Psoas muscle (tissue), 8 donors: ENCODE measurements around the gene GLRX. TPM values are rescaled to one million over a fixed set of nuclear protein-coding genes. Genes with fewer than 3 reads are reported as not detected.
A peak's percentile ranks its signal among the peaks of the same experiment; 100 is the strongest.

Experiments
- ATAC-seq, 4 donors: fragments of 200-7000 bp; cut with Tn5 transposase; one replicate each; pipeline ENCODE4 v1.9.1; 2020; ENCODE audit warnings: moderate library complexity in 3 of 4, mild to moderate bottlenecking in 2 of 4
- DNase-seq, 2 donors: peaks; one replicate each; pipeline ENCODE4 v3.0.0-alpha.2; 2020
- H3K27ac ChIP-seq: fragments of 200-600 bp; one replicate; pipeline ENCODE4 v1.8.0; 2022
- H3K27me3 ChIP-seq, 3 donors: fragments of 200-600 bp in 1 of 3; one replicate each; pipeline versions ENCODE4 v1.6.1 to v1.8.0; 2013 to 2022; ENCODE audit warnings: low read length in 2 of 3, mild to moderate bottlenecking in 2 of 3, moderate library complexity in 1 of 3; ENCODE audit not compliant: insufficient read depth in 3 of 3
- H3K36me3 ChIP-seq, 2 donors: fragments of 200-600 bp in 1 of 2; one replicate each; pipeline versions ENCODE4 v1.6.1 to v1.8.0; 2013 to 2022; ENCODE audit warnings: low read depth in 1 of 2, mild to moderate bottlenecking in 1 of 2, moderate library complexity in 1 of 2; ENCODE audit not compliant: insufficient read depth in 1 of 2
- H3K4me1 ChIP-seq: fragments of 200-600 bp; one replicate; pipeline ENCODE4 v1.8.0; 2022
- H3K4me3 ChIP-seq: fragments of 200-600 bp; one replicate; pipeline ENCODE4 v1.8.0; 2022; ENCODE audit warnings: mild to moderate bottlenecking
- H3K9me3 ChIP-seq: fragments of 200-600 bp; one replicate; pipeline ENCODE4 v1.8.0; 2022
- WGBS, 3 donors: extraction: QIAGEN DNeasy Blood & Tissue Kit; methylation state at CpG; one replicate each; pipeline versions ENCODE4 v1.1.6 to v1.1.7; 2013; 5-methylcytosine and 5-hydroxymethylcytosine counted together
- intact Hi-C, 2 donors: fragments of 100-400 bp; cut with DNase I; formaldehyde crosslinking; loops; one replicate each; pipeline versions ENCODE4 v1.11.0 to v1.14.2; 2022
- polyA plus RNA-seq, 3 donors: library from polyadenylated mRNA; stranded (reverse); fragments of 200-250 nt; gene quantifications; one replicate each; pipeline ENCODE4 v1.2.3, GENCODE V29; 2013
- total RNA-seq, 4 donors: library from RNA; stranded (reverse); fragmentation: NEBNext Ultra II Directional in 2 of 4; extraction: Animal tissue kit (Norgen Biotek cat#: 25700) in 2 of 4; gene quantifications; one replicate each; pipeline versions ENCODE4 v1.2.1 to v1.2.4, GENCODE V29; 2021 to 2023
- TF ChIP-seq, protein P1 (sequence below): fragments of 200-600 bp; IDR thresholded peaks from one replicate; pipeline ENCODE4 v1.8.0; 2022; ENCODE audit warnings: antibody characterized with exemption
- donor health status: healthy with polysubstance abuse.
- donor health status: DM: no; HTN: no; CAD: no; lungs with moderate emphysema.
- donor health status: Bipolar disorder and iron deficiency.
- donor health status: healthy.
- donor health status: DM: yes; HTN: yes; CAD: no.
- donor health status: DM: no; HTN: no; CAD: no.
- donor health status: DM: no; HTN: no; CAD: no.
- donor health status: DM: yes; HTN: yes; CAD: no.

GLRX gene
- total and polyA plus RNA-seq, 7 donors, result 131 to 3,024 (median 888) TPM

DNA sequence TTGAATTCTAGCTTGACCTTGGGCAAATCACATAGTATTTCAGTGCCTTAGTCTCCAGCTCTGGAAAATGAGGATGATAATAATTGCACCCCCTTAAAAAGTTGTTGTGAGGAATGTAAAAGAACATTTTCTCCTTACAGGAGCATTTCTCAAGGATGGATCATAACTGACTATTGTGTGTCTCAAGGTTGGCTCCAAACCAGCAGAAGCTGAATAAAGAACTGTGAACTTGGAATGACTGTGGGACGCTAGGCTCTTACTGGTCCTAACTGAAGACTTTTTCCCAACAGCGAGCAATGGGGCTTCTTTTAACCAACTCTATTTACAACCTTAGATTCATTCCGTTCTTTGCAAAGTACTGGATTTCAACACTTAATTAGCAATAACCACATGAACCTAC lies 26.2 kb upstream of the GLRX start:
- Histone ChIP-seq H3K27me3 (no peaks in the 10 kb centered on the region), H3K9me3 (no peaks in the 10 kb centered on the region), H3K36me3 (no peaks in the 10 kb centered on the region), H3K4me1 (no peaks in the 10 kb centered on the region), H3K4me3 (no peak overlapping the region), H3K27ac (no peak overlapping the region)
- no peak for ATAC-seq
- intact Hi-C loops, result loop anchor here (5.0 kb wide), 3 partner anchors 116 to 206 kb away; partner anchors contain the start of gene RHOBTB3 (in 1 of the 2)
- TF ChIP-seq, protein P1, sequence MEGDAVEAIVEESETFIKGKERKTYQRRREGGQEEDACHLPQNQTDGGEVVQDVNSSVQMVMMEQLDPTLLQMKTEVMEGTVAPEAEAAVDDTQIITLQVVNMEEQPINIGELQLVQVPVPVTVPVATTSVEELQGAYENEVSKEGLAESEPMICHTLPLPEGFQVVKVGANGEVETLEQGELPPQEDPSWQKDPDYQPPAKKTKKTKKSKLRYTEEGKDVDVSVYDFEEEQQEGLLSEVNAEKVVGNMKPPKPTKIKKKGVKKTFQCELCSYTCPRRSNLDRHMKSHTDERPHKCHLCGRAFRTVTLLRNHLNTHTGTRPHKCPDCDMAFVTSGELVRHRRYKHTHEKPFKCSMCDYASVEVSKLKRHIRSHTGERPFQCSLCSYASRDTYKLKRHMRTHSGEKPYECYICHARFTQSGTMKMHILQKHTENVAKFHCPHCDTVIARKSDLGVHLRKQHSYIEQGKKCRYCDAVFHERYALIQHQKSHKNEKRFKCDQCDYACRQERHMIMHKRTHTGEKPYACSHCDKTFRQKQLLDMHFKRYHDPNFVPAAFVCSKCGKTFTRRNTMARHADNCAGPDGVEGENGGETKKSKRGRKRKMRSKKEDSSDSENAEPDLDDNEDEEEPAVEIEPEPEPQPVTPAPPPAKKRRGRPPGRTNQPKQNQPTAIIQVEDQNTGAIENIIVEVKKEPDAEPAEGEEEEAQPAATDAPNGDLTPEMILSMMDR, result no peak
- WGBS, 3 donors, result 64 to 69% (median 68%) methylated on average over 3 of the region's 3 CpGs
- no peak for DNase-seq

- DNase-seq (no peak), ATAC-seq (no peak)
- intact Hi-C loops, result loop anchor here (1.0 to 5.0 kb wide), 5 partner anchors 66 to 205 kb away; partner anchors contain the start of gene RHOBTB3 (in 1 of the 2)
- no peak overlapping the region for H3K27ac ChIP-seq
- H3K9me3 ChIP-seq, result no peaks in the 10 kb centered on the region
- no peaks in the 10 kb centered on the region for H3K36me3 ChIP-seq
- H3K4me3 ChIP-seq, result no peak overlapping the region
- no peaks in the 10 kb centered on the region for H3K27me3 ChIP-seq
- peaks cover 12% of the 10 kb centered on the region for H3K4me1 ChIP-seq
- TF ChIP-seq, protein P1, result no peak
- WGBS, 3 donors, result 5 to 20% (median 15%) methylated on average over 1 of the region's 1 CpG
These were observed 24.7 kb upstream of the GLRX start for GRCh38 chr5:95847261-95847592.

GRCh38 chr5:95846554-95847260 lies 24.2 kb upstream of the GLRX start:
- Histone ChIP-seq H3K27ac (peak overlapping the region; percentile 4), H3K27me3 (no peaks in the 10 kb centered on the region)

GRCh38 chr5:95845391-95845790 lies 22.9 kb upstream of the GLRX start:
- Histone ChIP-seq H3K4me1 (peaks cover 15% of the 10 kb centered on the region), H3K27me3 (no peaks in the 10 kb centered on the region), H3K36me3 (no peaks in the 10 kb centered on the region), H3K4me3 (peak overlapping the region; percentile 35), H3K27ac (peak overlapping the region; percentile 76), H3K9me3 (no peaks in the 10 kb centered on the region)
- ATAC-seq (no peak), DNase-seq (no peak)
- intact Hi-C loops, result loop anchor here (5.0 kb wide), 3 partner anchors 113 to 203 kb away; partner anchors contain the start of gene RHOBTB3 (in 1 of the 2)
- WGBS, 3 donors, result 77 to 98% (median 86%) methylated on average over 3 of the region's 3 CpGs
- TF ChIP-seq, protein P1, result no peak

More at GRCh38 chr5:95846554-95847260, 24.2 kb upstream of the GLRX start:
- H3K9me3 ChIP-seq, result no peaks in the 10 kb centered on the region
- H3K4me3 ChIP-seq, result no peak overlapping the region
- TF ChIP-seq, protein P1, result peak; percentile 98
- no peaks in the 10 kb centered on the region for H3K36me3 ChIP-seq
- H3K4me1 ChIP-seq, result peaks cover 15% of the 10 kb centered on the region
- 73 to 79% (median 79%) methylated on average over 7 of the region's 7 CpGs for WGBS, 3 donors
- DNase-seq, result peak; percentile 64 to 71
- peak; percentile 52 to 74 (median 66) for ATAC-seq
- intact Hi-C loops, result loop anchor here (1.0 to 5.0 kb wide), 5 partner anchors 65 to 204 kb away; partner anchors contain the start of gene RHOBTB3 (in 1 of the 2)
